ENCODE data around the gene MC1R.

MC1R gene

DNA sequence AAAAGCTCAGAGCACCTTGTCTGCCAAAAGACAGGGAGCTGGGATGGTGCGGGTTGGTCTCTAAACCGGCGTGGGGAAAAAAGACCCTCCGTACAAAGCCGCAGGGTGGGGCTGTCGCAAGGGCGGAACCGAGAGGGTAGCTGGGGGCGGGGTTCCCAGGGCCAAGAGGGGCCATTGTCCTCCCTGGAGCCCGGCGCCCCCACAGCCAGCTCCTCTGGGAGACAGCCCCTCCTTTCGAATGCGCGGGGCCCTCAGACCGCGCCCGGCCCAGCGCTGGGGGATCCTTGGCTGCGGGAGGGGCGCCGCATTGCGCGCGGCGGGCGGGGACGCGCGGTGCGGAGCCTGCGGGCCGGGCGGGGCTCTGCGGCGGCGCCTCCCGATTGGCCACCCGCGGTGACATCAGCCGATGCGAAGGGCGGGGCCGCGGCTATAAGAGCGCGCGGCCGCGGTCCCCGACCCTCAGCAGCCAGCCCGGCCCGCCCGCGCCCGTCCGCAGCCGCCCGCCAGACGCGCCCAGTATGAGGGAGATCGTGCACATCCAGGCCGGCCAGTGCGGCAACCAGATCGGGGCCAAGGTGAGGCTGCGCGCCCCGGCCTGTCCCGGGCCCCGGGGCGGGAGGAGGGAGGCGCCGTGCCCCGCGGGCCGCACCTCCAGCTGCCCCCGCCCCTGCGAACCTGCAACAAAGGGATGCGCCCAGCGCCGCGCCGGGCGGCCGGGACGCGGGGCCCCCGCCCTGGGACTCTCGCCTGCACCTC lies 4.4 kb downstream of the MC1R start, which contains the start of gene TUBB3:
Gene TUBB3, plus strand, starts transcription at position 459 of the 756 bp plus-strand sequence. Its CDS starts 60 bp downstream, at position 519.
- TF ChIP-seq, protein P1, sequence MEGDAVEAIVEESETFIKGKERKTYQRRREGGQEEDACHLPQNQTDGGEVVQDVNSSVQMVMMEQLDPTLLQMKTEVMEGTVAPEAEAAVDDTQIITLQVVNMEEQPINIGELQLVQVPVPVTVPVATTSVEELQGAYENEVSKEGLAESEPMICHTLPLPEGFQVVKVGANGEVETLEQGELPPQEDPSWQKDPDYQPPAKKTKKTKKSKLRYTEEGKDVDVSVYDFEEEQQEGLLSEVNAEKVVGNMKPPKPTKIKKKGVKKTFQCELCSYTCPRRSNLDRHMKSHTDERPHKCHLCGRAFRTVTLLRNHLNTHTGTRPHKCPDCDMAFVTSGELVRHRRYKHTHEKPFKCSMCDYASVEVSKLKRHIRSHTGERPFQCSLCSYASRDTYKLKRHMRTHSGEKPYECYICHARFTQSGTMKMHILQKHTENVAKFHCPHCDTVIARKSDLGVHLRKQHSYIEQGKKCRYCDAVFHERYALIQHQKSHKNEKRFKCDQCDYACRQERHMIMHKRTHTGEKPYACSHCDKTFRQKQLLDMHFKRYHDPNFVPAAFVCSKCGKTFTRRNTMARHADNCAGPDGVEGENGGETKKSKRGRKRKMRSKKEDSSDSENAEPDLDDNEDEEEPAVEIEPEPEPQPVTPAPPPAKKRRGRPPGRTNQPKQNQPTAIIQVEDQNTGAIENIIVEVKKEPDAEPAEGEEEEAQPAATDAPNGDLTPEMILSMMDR (IDR thresholded peaks at IDR 0.05; ENCODE audit: low read depth, low read length, missing control alignments), result no peak
- DNase-seq (ENCODE audit: low read depth), result no peak
- peak within 1 kb of the TSS; percentile 43 for H3K4me3 ChIP-seq (ENCODE audit: low read depth, low read length)

DNA sequence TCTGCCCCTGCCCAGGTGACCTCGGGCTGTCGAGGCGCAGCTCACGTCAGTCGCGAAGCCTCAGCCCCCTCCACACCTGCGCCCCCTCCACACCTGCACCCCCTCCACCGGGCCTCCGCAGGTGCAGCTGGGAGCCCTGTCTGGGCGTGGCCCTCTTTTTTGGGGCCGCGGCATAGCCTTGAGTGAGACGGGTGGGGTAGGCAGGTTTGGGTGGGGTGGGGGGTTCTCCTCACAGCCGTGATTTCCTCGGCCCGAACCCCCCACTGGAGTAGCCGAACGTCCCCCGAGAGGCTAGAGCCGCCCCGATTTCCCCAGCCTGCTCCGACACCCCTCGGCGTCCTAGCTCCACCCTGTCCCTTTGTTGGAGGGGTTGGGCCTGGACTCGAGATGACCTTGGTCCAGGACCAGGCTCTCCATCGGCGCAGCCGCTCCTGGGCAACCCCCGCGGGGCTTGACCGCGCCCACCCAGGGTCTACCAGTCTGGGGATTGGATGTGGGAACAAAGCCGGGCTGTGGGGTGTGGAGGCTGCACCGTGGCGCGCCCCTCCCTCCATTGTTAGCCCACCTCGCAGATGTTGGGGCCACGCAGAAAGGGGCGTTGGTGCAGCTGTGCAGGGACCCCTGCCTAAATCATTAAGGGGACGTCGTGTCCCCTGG lies 5.1 kb downstream of the MC1R start:
- no peak for DNase-seq (ENCODE audit: low read depth)
- peak overlapping the region; percentile 43 for H3K4me3 ChIP-seq (ENCODE audit: low read depth, low read length)

DNA sequence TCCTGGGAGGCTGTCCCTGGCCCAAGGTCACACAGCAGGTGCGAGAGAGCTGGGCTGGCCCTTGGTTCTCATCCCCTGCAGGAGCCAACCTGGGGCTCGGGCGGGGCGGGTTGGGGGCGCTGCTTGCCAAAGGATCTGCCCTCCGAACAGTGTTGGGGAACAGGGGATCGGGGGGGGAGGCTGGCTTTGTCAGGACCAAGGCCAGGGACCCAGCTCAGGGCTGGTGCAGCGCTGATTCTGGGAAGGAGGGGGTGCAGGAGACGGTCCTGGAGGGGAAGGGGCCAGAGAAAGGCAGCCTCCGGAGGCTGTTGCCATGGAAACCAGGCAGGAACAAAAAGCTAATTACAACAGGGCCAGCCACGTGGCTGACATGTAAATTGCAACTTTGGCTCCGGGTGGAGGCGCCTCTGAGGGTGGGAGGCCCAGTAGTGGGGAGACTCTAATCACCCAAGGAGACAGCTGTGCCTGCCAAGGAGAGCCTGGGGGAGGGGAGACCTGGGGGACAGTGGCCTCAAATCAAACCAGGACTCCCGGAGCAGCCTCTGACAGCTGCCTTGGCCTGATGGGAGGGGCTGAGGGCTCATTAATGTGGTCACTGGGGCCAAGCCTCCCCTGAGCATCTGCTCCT lies 5.7 kb downstream of the MC1R start:
- TF ChIP-seq, protein P1 (IDR thresholded peaks at IDR 0.05; ENCODE audit: low read depth, low read length, missing control alignments), result no peak
- H3K4me3 ChIP-seq (ENCODE audit: low read depth, low read length), result no peak overlapping the region
- no peak for DNase-seq (ENCODE audit: low read depth)

More for the DNA sequence above, 5.1 kb downstream of the MC1R start:
- TF ChIP-seq, protein P1 (IDR thresholded peaks at IDR 0.05; ENCODE audit: low read depth, low read length, missing control alignments), result no peak

DNA sequence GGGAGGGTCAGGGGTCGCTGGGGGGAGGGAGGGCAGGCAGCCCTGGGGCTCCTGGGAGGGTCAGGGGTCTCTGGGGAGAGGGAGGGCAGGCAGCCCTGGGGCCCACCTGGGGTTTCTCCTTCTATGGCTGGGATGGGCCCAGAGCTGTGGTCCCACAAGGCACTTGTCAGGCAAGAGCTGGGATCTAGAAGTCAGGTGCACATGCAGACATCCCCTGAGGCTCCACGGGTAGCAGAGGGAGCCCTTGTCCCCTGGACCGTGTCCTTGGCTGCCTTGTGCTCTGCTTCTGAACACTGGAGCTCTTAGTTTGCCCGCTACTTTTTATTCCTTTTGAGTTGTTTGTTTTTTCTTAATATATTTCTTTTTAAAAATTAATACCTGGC lies 6.3 kb downstream of the MC1R start:
- TF ChIP-seq, protein P1 (IDR thresholded peaks at IDR 0.05; ENCODE audit: low read depth, low read length, missing control alignments), result no peak
- H3K4me3 ChIP-seq (ENCODE audit: low read depth, low read length), result no peak overlapping the region
- no peak for DNase-seq (ENCODE audit: low read depth)

DNA sequence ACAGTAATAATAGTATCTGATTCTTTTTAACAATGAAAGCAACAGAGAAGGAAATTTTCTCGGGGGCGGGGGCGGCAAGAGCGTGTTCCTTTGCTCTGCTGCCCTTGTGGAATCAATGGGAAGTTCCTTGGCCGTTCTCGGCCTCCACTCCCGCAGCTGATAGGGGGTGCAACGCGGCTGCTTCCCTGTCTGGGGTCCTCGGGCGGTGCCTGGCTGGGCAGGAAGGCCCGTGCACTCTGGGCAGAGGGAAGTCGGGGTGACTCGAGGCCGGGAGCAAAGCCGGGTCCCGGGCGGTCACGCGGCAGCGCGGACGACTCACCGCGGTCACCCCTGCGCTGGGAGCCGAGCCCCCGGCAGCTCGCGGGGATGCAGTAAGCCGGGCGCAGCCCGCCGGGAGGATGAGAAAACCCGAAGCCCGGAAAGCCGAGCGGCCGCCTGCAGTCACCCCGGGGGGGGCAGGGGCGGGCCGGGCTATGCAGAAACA lies 7.0 kb downstream of the MC1R start:
- DNase-seq (ENCODE audit: low read depth), result no peak
- peak overlapping the region; percentile 36 for H3K4me3 ChIP-seq (ENCODE audit: low read depth, low read length)
- TF ChIP-seq, protein P1 (IDR thresholded peaks at IDR 0.05; ENCODE audit: low read depth, low read length, missing control alignments), result no peak

DNA sequence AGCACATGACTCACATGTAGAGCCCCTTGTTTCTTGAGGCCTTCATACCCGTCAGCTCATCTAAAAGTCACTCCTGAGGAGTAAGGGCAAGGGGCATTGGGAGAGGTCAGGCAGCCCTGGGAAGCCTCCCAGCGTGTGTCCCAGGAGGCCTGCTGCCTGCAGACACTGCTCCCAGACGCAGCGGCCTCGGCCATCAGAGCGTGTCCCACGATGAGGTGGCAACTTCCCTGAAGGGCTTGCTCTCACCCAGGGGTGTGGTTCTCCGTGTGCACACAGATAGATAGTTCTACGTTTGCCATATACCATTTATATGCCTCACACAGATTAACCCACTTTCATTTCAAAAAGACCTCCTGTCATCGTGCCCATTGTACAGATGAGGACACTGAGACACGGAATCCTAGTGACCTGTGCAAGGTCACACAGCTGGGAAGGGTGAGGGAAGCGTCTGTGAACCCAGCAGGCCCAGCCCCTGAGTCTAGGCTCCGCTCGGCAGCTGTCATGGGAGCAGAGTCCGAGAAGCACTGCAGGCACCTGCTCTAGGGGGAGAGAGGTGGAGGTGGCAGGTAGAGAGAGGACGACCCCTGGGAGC lies 12.7 kb downstream of the MC1R start:
- no peak for DNase-seq (ENCODE audit: low read depth)
- H3K4me3 ChIP-seq (ENCODE audit: low read depth, low read length), result no peak overlapping the region
- TF ChIP-seq, protein P1 (IDR thresholded peaks at IDR 0.05; ENCODE audit: low read depth, low read length, missing control alignments), result no peak
